Neutrophil (primary cell): ENCODE results near the gene NDUFAF2.

Source experiments
- H3K27ac ChIP-seq: fragments of 200-600 bp; sonication (generic); 2 replicates; pipeline ENCODE4 v1.5.1; 2016; ENCODE audit warnings: mild to moderate bottlenecking, moderate library complexity
- H3K27me3 ChIP-seq: fragments of 200-600 bp; sonication (generic); 2 replicates; pipeline ENCODE4 v1.6.0; 2016; ENCODE audit warnings: mild to moderate bottlenecking
- H3K36me3 ChIP-seq: fragments of 200-600 bp; sonication (generic); 2 replicates; pipeline ENCODE4 v1.5.1; 2017
- H3K4me1 ChIP-seq, 2 experiments: fragments of 200-600 bp in 1 of 2; sonication (generic) in 1 of 2; 1 replicate in 1 of 2; 2 replicates in 1 of 2; pipeline versions ENCODE4 v1.5.1 to v1.6.1; 2013 to 2016; ENCODE audit warnings: low read depth in 1 of 2, low read length in 1 of 2, mild to moderate bottlenecking in 1 of 2, moderate library complexity in 1 of 2; ENCODE audit not compliant: control insufficient read depth in 1 of 2, insufficient read depth in 1 of 2
- H3K4me3 ChIP-seq, 2 experiments: fragments of 200-600 bp in 1 of 2; sonication (generic) in 1 of 2; 1 replicate in 1 of 2; 2 replicates in 1 of 2; pipeline ENCODE4 v1.5.1; 2013 to 2016; ENCODE audit warnings: low read depth in 1 of 2, low read length in 1 of 2, mild to moderate bottlenecking in 1 of 2, moderate library complexity in 1 of 2
- H3K9me3 ChIP-seq: fragments of 200-600 bp; sonication (generic); 2 replicates; pipeline ENCODE4 v1.5.1; 2016
- CTCF ChIP-seq: fragments of 200-600 bp; sonication (generic); IDR thresholded peaks from 2 replicates; pipeline ENCODE4 v1.5.1; 2016; ENCODE audit warnings: antibody characterized with exemption

The NDUFAF2 gene

GRCh38 chr5:61001647-61002046 lies 56.6 kb downstream of the NDUFAF2 start:
- no peak for TF ChIP-seq CTCF
- H3K9me3 ChIP-seq = no peaks in the 10 kb centered on the region
- H3K27ac ChIP-seq = no peak overlapping the region
- no peaks in the 10 kb centered on the region for H3K36me3 ChIP-seq
- H3K4me3 ChIP-seq = no peak overlapping the region
- H3K27me3 ChIP-seq = no peaks in the 10 kb centered on the region
- H3K4me1 ChIP-seq = no peaks in the 10 kb centered on the region

GRCh38 chr5:61002611-61003355 lies 57.8 kb downstream of the NDUFAF2 start:
- H3K4me3 ChIP-seq = no peak overlapping the region

GRCh38 chr5:61004448-61004847 lies 59.4 kb downstream of the NDUFAF2 start:
- H3K4me3 ChIP-seq = no peak overlapping the region
- TF ChIP-seq CTCF = no peak
- H3K9me3 ChIP-seq = no peaks in the 10 kb centered on the region
- H3K27me3 ChIP-seq = no peaks in the 10 kb centered on the region
- H3K27ac ChIP-seq = no peak overlapping the region
- H3K36me3 ChIP-seq = no peaks in the 10 kb centered on the region
- H3K4me1 ChIP-seq = no peaks in the 10 kb centered on the region

More at GRCh38 chr5:61002611-61003355, 57.8 kb downstream of the NDUFAF2 start:
- no peak overlapping the region for H3K27ac ChIP-seq
- no peaks in the 10 kb centered on the region for H3K27me3 ChIP-seq
- no peak for TF ChIP-seq CTCF
- H3K9me3 ChIP-seq = no peaks in the 10 kb centered on the region
- H3K36me3 ChIP-seq = no peaks in the 10 kb centered on the region
- no peaks in the 10 kb centered on the region for H3K4me1 ChIP-seq

DNA sequence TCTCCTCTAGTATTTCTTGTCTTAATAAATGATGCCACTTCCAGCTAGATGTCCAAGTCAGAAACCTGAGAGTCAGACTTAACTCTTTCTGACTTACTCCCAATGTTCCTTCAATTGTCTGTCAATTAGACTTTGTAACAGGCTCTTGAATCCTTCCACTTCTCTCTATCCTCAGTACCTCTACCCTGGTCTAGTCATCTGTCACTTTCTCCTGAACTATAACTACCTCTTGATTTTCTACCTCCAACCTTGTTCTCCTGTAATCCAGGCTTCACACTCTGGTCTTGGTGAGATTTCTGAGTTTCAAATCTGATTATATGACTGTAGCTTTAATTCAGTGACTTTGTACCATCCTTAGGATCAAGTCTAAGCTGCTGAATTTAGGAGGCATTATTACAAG lies 64.9 kb downstream of the NDUFAF2 start:
- Histone ChIP-seq H3K27ac (no peak overlapping the region), H3K4me3 (no peak overlapping the region), H3K9me3 (no peaks in the 10 kb centered on the region), H3K4me1 (no peaks in the 10 kb centered on the region), H3K36me3 (no peaks in the 10 kb centered on the region), H3K27me3 (no peaks in the 10 kb centered on the region)
- TF ChIP-seq CTCF = no peak

DNA sequence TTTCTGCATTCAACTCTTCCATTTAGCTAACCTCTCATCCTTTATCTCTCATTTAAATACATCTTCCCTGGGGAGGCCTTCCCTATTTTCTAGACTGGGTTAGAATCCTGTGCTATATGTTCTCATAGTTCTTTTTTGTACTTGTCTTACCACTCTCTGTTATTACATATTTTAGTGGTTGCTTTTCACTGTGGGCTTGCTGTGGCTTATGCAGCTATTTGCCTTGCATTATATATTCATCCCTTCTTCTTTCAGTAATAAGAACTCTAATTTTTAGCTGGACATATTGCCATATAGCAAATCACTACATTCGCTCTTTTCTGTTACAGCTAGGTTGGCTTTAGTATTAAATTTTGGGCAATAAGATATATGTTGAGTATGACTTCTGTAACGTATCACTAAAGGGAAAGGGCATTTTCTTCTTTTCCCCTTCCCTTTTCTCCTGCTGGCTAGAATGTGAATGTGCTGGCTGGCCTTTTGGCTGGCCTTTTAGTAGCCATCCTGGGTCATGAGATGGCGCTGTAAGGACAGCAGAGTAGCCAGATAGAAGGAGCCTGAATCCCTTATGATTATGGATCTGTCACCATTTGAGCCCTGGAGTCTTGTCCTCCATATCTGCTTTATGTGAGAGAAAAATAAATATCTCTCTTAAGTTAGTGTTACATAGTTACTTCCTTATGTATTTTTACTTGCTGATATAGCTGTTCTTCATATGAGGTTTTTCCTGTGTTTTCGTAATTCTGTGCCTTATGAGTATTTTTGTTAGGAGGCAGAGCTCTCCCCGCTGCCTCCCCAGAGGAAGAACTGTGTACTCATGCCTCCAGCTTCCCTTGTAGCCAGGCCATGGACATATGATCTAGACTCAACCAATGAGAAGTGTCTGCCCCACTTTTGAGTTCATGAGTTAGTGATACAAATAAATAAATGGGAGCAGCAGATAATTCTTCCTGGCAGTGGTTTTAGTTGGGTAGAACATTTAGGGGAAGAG lies 65.8 kb downstream of the NDUFAF2 start:
- no peak overlapping the region for H3K4me3 ChIP-seq
- no peaks in the 10 kb centered on the region for H3K36me3 ChIP-seq
- no peak for TF ChIP-seq CTCF
- no peak overlapping the region for H3K27ac ChIP-seq
- H3K4me1 ChIP-seq = no peaks in the 10 kb centered on the region
- H3K27me3 ChIP-seq = no peaks in the 10 kb centered on the region
- H3K9me3 ChIP-seq = no peaks in the 10 kb centered on the region
